GM21576 (cell line): ENCODE measurements around the gene FERD3L.

Experiments
- ATAC-seq: cut with Tn5 transposase; IDR thresholded peaks from one replicate; pipeline ENCODE4 v1.9.1; 2021; ENCODE audit warnings: mild to moderate bottlenecking, moderate library complexity; ENCODE audit not compliant: unreplicated experiment

The FERD3L gene

GRCh38 chr7:19101472-19101871, 43.7 kb downstream of the FERD3L start:
- ATAC-seq, result no peak

GRCh38 chr7:19099924-19100323, 45.3 kb downstream of the FERD3L start:
- no peak for ATAC-seq

GRCh38 chr7:19099194-19099593, 46.0 kb downstream of the FERD3L start:
- ATAC-seq, result no peak

- ATAC-seq, result no peak
These were observed 46.7 kb downstream of the FERD3L start for GRCh38 chr7:19098510-19098909.

DNA sequence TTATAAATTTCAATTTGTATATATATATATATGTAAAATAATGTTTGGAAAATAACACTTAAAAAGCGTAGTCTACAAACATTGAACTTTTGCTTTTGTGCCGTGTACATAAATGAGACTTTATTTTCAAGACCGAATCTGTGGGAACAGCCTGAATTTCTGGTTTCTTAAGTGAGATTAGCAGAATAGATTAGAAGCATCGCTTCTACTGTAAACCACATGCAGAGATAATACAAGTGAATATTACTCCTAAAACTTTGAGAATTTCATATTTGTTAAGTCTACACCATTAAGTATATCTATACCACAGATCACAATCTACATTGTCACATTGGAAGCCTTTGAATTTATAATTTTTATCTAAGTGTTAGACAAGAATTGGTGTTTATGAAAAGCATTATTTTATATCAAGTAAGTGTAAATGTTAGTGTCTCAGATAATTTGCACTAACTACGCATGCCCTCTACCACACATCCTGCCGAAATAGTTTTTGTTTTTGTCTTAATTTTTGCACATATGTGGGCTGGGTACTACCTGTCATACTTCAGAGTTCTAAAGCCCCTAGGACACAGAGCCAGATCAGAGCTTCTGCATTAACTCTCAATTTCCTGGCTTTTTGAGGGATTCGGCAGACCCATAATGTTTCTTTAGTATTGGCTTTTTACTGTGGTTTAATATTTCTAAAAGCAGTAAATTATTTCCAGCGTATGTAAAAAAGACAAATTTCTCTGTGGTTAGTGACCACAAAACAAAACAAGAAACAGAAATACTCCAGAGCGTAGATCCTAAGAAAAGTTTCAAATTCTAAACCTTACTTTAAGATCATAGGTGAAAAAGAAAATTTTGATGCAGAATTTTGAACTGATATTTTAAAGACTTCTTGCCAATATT, 47.8 kb downstream of the FERD3L start:
- ATAC-seq, result no peak

DNA sequence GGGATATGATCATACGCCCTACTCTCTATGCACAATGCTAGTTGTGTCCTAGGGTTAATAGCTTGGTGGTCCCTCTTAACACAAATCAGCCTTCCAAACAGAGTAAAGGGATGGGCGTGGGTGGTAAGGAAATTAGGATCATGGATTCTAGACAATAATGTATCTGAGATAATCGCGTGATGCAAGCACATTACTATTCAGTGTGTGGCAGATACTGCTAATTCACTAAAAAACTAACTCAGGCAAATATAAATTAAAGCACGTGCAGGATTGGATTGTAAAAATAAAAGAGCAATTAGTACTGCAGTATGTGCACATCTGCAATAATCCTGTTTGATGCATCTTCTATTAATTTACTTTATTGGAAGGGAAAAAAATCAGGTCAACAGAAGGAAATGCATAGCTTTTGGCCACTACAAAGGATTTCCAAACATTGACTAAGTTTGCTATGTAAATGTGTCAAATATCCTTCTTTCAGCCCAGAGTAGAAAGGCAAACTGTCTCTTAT, 49.8 kb downstream of the FERD3L start:
- no peak for ATAC-seq
